NCI-H2196 treated with DMSO at 0.1 percent for 48 hours (cell line): Measurements from ENCODE around the gene SEM1.
"Not testable (repeated sequence)": the region's sequence is repeated elsewhere in the genome, so short reads cannot be mapped to it uniquely, and the experiment has no call there.

Experiments used
- DNase-seq: peaks from one replicate; lab custom pipeline; 2025; ENCODE audit not compliant: unreplicated experiment; lab: John Stamatoyannopoulos, UW

SEM1 gene

GRCh38 chr7:96709381-96710228, at the start of gene SEM1:
TSS of gene SEM1 (minus strand) at chr7:96709846. CDS start at chr7:96709763, 83 bp downstream.
- peak; percentile 75 for DNase-seq

DNA sequence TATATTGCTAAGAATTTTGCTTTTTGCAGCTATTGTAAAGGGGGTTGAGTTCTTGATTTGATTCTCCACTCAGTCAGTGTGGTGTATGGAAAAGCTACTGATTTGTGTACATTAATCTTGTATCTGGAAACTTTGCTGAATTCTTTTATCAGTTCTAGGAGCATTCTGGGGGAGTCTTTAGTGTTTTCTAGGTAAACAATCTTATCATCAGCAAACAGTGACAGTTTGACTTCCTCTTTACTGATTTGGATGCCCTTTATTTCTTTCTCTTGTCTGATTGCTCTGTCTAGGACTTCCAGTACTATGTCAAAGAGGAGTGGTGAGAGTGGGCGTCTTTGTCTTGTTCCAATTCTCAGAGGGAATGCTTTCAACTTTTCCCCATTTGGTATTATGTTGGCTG, 48.2 kb upstream of the SEM1 start:
- not testable (repeated sequence) for DNase-seq

GRCh38 chr7:96747418-96747940, 37.8 kb upstream of the SEM1 start:
- DNase-seq, result no peak

DNA sequence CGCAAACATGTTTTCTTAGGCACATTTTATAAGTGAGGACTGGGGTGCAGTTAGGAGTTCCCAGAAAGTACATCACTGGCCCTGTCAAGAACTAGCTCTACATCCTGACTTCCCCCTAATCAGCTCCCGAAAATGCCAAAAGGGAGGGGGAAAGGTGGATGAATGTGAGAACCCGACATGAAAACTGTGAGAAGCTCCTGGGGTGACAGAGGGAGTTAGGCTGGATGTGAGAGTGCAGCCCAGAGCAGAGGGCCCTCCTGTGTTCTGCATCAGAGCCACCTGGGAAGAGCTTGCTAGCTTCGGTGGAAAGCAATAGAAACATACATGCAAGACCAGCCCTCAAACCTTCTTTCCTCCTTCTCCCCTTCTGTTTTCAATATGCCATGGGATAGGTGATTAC, 30.5 kb upstream of the SEM1 start:
- no peak for DNase-seq

DNA sequence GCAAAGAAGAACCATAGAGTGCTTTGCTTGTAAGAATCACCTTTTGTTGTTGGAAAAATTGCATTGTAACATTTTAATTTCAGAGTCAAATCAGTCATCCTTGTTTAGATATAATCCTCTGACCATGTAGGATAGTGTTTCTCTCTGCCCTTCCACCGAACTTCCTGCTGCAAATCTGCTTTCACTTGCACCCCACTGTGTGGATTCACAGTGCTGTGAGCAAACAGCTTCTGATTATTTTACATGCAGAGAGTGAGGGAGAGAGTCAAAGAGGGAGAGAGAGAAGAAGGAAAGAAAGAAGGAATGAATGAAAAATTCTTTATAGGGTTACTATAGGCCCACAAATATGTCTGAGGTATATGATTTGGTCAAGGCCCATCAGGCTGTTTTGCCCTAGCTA, 30.0 kb upstream of the SEM1 start:
- no peak for DNase-seq

DNA sequence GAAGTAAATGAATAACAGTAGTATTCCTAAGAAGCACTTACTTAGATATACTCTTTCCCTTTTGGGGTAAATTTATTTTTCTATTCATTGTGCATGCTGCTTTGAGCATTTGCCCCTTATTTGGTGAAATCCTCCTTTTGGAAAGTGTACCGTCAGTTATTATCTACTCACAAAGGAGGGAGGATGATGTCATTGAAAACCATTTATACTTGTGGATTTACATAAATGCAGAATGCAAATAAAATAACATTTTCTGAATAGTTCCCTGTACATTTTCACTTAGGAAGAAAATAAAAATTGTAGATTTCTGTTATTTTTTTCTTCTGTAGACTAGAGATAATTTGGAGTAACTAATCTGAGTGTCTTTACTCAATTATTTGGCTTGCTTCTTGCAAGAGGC, 29.5 kb upstream of the SEM1 start:
- no peak for DNase-seq

GRCh38 chr7:96738705-96739104, 29.1 kb upstream of the SEM1 start:
- DNase-seq, result no peak

DNA sequence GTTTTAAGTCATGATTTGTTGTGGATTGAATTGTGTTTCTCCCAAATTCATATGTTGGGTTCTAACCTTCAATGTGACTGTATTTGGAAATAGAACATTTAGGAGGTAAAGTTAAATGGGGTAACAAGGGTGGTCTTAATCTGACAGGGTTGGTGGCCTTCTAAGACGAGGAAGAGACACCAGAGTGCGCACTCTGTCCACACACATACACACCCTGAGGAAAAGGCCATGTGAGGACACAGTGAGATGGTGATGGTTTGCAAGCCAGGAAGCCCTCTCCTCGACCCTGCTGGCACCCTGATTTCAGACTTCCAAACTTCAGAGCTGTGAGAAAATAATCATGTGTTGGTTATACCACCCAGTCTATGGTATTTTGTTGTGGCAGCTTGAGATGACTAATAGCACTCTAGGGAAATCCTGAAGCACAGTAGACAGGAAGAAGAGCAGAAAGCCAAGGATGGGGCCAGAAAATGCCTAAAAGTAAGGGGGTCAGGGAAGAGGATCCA, 28.0 kb upstream of the SEM1 start:
- DNase-seq, result no peak

DNA sequence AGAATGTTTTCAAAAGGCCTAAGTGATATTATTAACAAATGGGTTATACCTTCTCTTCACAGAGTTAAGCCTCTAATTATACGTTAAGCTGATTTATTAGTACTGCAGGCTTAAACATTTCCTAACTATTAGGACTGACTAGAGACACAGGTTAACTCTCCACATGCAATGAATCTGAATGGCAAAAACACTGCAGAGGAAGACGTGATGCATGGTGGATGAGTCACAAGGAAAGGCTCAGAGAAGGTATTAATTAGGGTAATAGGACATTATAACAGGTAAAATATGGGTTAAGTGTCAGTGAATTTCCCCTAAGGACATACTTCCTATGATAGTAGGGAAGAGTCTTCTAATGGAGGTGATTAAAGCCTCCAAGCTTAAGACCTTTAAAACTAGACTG, 24.7 kb upstream of the SEM1 start:
- DNase-seq, result no peak

GRCh38 chr7:96729820-96730219, 20.2 kb upstream of the SEM1 start:
- DNase-seq, result no peak

DNA sequence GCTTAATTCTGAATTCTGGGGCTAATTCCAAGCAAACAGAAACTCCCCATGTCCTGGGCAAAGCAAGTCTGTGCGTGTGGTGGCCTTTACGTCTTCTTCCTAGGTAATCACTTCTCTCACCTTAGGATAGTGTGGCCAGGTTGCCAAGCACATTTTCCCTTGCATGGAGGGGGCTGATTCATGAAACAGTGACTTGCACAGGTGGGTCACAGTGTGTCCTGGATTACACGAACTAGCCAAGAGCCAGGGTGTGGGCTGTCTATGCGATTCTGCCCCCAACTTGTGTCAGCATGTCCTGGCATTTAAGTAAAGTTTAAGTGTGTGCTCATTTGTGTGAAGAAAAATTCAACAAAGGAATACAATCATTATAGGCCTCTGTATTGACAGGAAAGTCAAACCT, 18.5 kb upstream of the SEM1 start:
- no peak for DNase-seq

DNA sequence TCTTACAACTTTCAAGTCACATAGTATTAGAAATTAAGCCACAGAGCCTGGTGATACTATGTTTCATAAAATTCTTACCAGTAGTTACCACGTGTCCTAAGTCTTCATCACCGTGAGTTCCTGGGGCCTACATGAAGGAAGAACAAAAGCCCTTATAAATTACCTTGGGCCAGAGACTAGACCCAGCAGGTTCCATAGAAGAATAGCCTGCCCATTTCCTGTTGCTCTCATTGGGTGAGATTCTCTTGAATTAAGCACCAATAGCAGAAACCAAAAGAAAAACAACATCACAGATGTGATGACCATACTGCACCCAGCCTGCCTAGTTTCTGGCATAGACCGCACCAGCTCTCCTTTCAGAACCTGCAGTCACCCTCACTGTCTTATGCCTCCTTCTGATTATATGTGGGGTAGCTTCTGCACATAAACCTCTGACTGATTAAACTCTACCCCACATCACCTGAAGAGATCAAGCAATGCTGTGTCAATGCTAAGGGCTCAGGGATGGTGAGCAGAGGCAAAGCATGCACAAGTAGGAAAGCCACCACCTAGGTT, 18.0 kb upstream of the SEM1 start:
- DNase-seq, result no peak

- no peak for DNase-seq
These were observed 14.0 kb upstream of the SEM1 start for GRCh38 chr7:96723622-96724021.

DNA sequence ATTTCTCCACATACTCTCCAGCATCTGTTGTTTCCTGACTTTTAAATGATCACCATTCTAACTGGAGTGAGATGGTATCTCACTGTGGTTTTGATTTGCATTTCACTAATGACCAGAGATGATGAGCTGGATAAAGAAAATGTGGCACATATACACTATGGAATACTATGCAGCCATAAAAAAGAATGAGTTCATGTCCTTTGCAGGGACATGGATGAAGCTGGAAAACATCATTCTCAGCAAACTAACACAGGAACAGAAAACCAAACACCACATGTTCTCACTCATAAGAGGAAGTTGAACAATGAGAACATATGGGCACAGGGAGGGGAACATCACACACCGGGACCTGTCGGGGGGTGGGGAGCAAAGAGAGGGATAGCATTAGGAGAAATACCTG, 13.3 kb upstream of the SEM1 start:
- DNase-seq, result not testable (repeated sequence)

DNA sequence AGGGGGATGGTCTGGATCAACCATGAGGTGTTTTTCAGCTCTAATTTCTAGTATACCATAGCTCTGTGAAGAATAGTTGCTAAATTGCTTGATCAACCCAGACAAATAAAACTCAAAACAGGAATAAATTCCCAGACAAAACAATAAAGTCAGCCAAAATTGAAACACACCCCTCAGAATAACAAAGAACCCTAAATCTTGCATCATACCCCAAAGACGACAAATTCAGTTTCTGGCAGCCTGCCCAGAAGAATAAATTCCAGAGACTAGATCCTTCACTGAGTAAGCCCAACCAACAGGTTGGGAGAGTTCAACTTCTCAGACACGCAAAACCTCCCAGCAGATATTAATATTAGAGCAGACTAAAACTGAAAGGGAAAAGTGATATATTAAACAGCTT, 11.2 kb upstream of the SEM1 start:
- DNase-seq, result no peak

DNA sequence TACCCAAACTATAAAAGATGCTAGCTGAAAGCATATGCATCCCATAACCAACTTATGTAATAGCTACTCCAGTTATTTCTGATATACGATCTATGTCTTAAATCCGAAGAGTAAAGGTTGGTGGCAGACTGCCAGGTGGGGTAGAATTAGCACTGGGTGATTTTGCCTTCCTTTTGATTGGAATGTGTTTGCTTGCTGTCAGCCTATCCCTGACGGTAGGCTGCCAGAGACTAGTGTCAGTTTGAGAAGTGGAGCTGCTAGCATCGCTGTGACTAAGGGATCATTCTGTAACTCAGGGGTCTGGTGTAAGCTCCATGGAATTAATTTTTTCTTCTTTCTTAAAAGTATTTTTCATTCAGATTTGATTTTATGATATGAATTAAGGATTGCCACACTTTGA, 9.5 kb upstream of the SEM1 start:
- no peak for DNase-seq

DNA sequence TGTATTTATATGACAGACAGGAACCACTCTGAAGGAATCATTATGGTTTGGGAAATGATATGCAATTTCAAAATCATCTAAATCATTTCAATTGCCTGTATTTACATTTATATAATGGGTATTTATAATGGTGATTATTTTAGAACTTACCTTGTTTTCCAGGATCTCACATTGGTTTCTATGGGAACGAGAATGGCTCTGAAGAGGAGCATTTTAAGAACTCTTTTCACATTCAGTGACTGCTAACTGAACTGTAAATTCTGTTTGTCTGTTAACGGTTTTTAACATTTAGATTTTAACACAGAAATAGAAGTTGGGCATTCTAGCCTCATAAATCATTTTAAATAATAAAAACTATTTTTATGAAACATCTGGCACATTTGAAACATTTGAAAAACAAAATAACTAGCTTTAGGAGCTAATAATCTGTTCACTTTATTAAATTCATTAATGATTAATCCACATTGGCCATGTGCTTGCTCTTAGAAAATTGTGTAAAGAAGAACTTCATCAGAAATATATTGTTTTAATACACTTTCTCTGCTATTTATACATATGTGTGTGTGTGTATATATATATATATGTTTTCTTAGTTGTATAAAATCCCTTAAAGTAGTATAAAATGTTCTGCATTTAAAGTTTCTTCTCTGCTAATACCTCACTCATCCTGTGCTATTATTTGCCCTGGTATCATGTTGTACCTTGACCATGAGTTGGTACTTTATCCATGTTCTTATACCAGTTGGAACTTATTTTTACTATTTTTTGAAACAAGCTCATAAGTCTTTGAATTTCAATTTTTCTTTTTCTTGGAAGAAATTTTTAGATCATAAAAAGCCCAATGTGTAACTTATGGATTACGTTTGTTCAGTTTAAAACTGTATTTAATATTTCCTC, 8.7 kb upstream of the SEM1 start:
- no peak for DNase-seq

DNA sequence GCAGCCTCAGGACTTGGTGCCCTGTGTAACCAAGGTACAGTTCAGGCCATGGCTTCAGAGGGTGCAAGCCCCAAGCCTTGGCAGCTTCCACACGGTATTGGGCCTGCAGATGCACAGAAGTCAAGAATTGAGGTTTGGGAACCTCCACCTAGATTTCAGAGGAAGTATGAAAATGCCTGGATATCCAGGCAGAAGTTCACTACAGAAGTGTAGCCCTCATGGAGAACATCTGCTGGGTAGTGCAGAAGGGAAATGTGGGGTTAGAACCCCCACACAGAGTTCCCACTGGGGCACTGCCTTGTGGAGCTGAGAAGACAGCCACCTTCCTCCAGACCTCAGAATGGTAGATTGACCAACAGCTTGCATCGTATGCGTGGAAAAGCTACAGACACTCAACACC, 3.4 kb upstream of the SEM1 start:
- DNase-seq, result no peak

GRCh38 chr7:96710544-96710943, 898 bp upstream of the SEM1 start:
- no peak for DNase-seq

GRCh38 chr7:96708872-96709271, 774 bp downstream of the SEM1 start:
- DNase-seq, result no peak
